Colonic mucosa (tissue), 4 donors: ENCODE data around the gene RYR2. TPM values are rescaled to one million over a fixed set of nuclear protein-coding genes. Genes with fewer than 3 reads are reported as not detected.
A peak's percentile ranks its signal among the peaks of the same experiment; 100 is the strongest.
"Not testable (repeated sequence)": the region's sequence is repeated elsewhere in the genome, so short reads cannot be mapped to it uniquely, and the experiment has no call there.

Experiments used
- DNase-seq: peaks from one replicate; pipeline ENCODE4 v3.0.0-alpha.2; 2020
- H3K27ac ChIP-seq: fragments of 200-600 bp; one replicate; pipeline ENCODE4 v1.8.0; 2021
- H3K27me3 ChIP-seq: fragments of 200-600 bp; one replicate; pipeline ENCODE4 v1.8.0; 2021
- H3K36me3 ChIP-seq: fragments of 200-600 bp; one replicate; pipeline ENCODE4 v1.8.0; 2021
- H3K4me1 ChIP-seq: fragments of 200-600 bp; one replicate; pipeline ENCODE4 v1.8.0; 2021; ENCODE audit warnings: mild to moderate bottlenecking
- H3K4me3 ChIP-seq: fragments of 200-600 bp; one replicate; pipeline ENCODE4 v1.8.0; 2021
- H3K9ac ChIP-seq, 2 donors: one replicate each; pipeline ENCODE4 v1.7.0; 2013; ENCODE audit warnings: control low read depth in 2 of 2, low read depth in 2 of 2, low read length in 2 of 2
- H3K9me3 ChIP-seq: fragments of 200-600 bp; one replicate; pipeline ENCODE4 v1.8.0; 2021
- CTCF ChIP-seq: fragments of 200-600 bp; IDR thresholded peaks from one replicate; pipeline ENCODE4 v1.8.0; 2022; ENCODE audit warnings: antibody characterized with exemption, mild to moderate bottlenecking
- intact Hi-C: fragments of 100-400 bp; cut with DNase I; formaldehyde crosslinking; loops from one replicate; pipeline ENCODE4 v1.14.1; 2022
- total RNA-seq, 2 donors: library from RNA; stranded (reverse); fragmentation: NEBNext Ultra II Directional in 1 of 2; extraction: Animal tissue kit (Norgen Biotek cat#: 25700) in 1 of 2; gene quantifications; one replicate each; pipeline ENCODE4 v1.2.1, GENCODE V29; 2021
- donor health status: healthy.
- donor health status: DM: no; HTN: no; CAD: no.
- donor health status: DM: no; HTN: no; CAD: no.

RYR2 gene
- total RNA-seq, 2 donors from 2014 or later, result 0.15 to 0.56 TPM

- no peak overlapping the region for H3K4me3 ChIP-seq
- H3K4me1 ChIP-seq, result no peaks in the 10 kb centered on the region
- no peak overlapping the region for H3K27ac ChIP-seq
- H3K27me3 ChIP-seq, result no peaks in the 10 kb centered on the region
- no peaks in the 10 kb centered on the region for H3K36me3 ChIP-seq
- DNase-seq, result no peak
- no peak for TF ChIP-seq CTCF
- no peaks in the 10 kb centered on the region for H3K9me3 ChIP-seq
- intact Hi-C loops, result no loop called here
- H3K9ac ChIP-seq, result no peak overlapping the region
Measured at GRCh38 chr1:237838904-237839534, 797.0 kb downstream of the RYR2 start.

- Histone ChIP-seq H3K9ac (no peak overlapping the region), H3K9me3 (no peaks in the 10 kb centered on the region), H3K36me3 (no peaks in the 10 kb centered on the region), H3K27me3 (no peaks in the 10 kb centered on the region), H3K27ac (no peak overlapping the region), H3K4me3 (no peak overlapping the region), H3K4me1 (no peaks in the 10 kb centered on the region)
- TF ChIP-seq CTCF, result no peak
- intact Hi-C loops, result no loop called here
- DNase-seq, result no peak
Measured at GRCh38 chr1:237841485-237841884, 799.5 kb downstream of the RYR2 start.

GRCh38 chr1:237843516-237843915 lies 801.5 kb downstream of the RYR2 start:
- H3K27ac ChIP-seq, H3K36me3 ChIP-seq, H3K4me3 ChIP-seq, H3K9me3 ChIP-seq, intact Hi-C loops, DNase-seq, H3K27me3 ChIP-seq, H3K9ac ChIP-seq, H3K4me1 ChIP-seq: not testable (repeated sequence)

GRCh38 chr1:237851210-237851845 lies 809.3 kb downstream of the RYR2 start:
- DNase-seq, result peak; percentile 37
- peak; percentile 47 for TF ChIP-seq CTCF
- intact Hi-C loops, result no loop called here
- Histone ChIP-seq H3K4me1 (no peaks in the 10 kb centered on the region), H3K36me3 (no peaks in the 10 kb centered on the region), H3K27ac (no peak overlapping the region), H3K9ac (no peak overlapping the region), H3K4me3 (no peak overlapping the region), H3K9me3 (no peaks in the 10 kb centered on the region), H3K27me3 (no peaks in the 10 kb centered on the region)

GRCh38 chr1:237852342-237852741 lies 810.4 kb downstream of the RYR2 start:
- Histone ChIP-seq H3K36me3 (no peaks in the 10 kb centered on the region), H3K9ac (no peak overlapping the region), H3K4me3 (no peak overlapping the region), H3K27ac (no peak overlapping the region), H3K4me1 (no peaks in the 10 kb centered on the region), H3K27me3 (no peaks in the 10 kb centered on the region), H3K9me3 (no peaks in the 10 kb centered on the region)
- intact Hi-C loops, result no loop called here
- TF ChIP-seq CTCF, result no peak
- no peak for DNase-seq

GRCh38 chr1:237857455-237857854 lies 815.5 kb downstream of the RYR2 start:
- no peak for DNase-seq
- Histone ChIP-seq H3K27ac (no peak overlapping the region), H3K9me3 (no peaks in the 10 kb centered on the region), H3K4me3 (no peak overlapping the region), H3K36me3 (no peaks in the 10 kb centered on the region), H3K27me3 (no peaks in the 10 kb centered on the region), H3K4me1 (no peaks in the 10 kb centered on the region), H3K9ac (no peak overlapping the region)
- intact Hi-C loops, result no loop called here
- no peak for TF ChIP-seq CTCF
